Sigmoid colon (tissue), 7 donors: ENCODE results near the gene ZNF714. TPM values are rescaled to one million over a fixed set of nuclear protein-coding genes. Genes with fewer than 3 reads are reported as not detected.

Source experiments
- DNase-seq: peaks from one replicate; pipeline ENCODE4 v3.0.0-alpha.2; 2019
- H3K27ac ChIP-seq, 4 donors: fragments of 200-600 bp; sonication (generic); one replicate each; pipeline ENCODE4 v1.5.1; 2016 to 2019; ENCODE audit warnings: mild to moderate bottlenecking in 1 of 4
- H3K27me3 ChIP-seq, 3 donors: fragments of 200-600 bp; sonication (generic); one replicate each; pipeline ENCODE4 v1.5.1; 2019; ENCODE audit warnings: mild to moderate bottlenecking in 1 of 3
- H3K36me3 ChIP-seq, 4 donors: fragments of 200-600 bp; sonication (generic); one replicate each; pipeline ENCODE4 v1.5.1; 2016 to 2019
- H3K4me1 ChIP-seq, 4 donors: fragments of 200-600 bp; sonication (generic); one replicate each; pipeline ENCODE4 v1.5.1; 2017 to 2019
- H3K4me3 ChIP-seq, 4 donors: fragments of 200-600 bp; sonication (generic); one replicate each; pipeline ENCODE4 v1.5.1; 2017 to 2019; ENCODE audit warnings: mild to moderate bottlenecking in 2 of 4, moderate library complexity in 1 of 4
- H3K9me3 ChIP-seq, 4 donors: fragments of 200-600 bp in 3 of 4; sonication (generic) in 3 of 4; one replicate each; pipeline versions ENCODE4 v1.5.1 to v1.6.1; 2013 to 2019
- EP300 ChIP-seq, 4 donors: sonication (generic); formaldehyde crosslinking; IDR thresholded peaks; one replicate each; pipeline ENCODE4 v1.6.1; 2017; ENCODE audit warnings: antibody characterized with exemption in 4 of 4
- POLR2A ChIP-seq, 2 donors: fragments of 450-650 bp; IDR thresholded peaks; one replicate each; pipeline ENCODE4 v1.6.1; 2016; ENCODE audit warnings: antibody characterized with exemption in 2 of 2, mild to moderate bottlenecking in 2 of 2, moderate library complexity in 2 of 2
- POLR2AphosphoS5 ChIP-seq, 4 donors: sonication (generic); formaldehyde crosslinking; IDR thresholded peaks; one replicate each; pipeline ENCODE4 v1.6.1; 2017; ENCODE audit warnings: antibody characterized with exemption in 4 of 4
- WGBS, 2 donors: extraction: QIAGEN DNeasy Blood & Tissue Kit; methylation state at CpG; one replicate each; pipeline ENCODE4 v1.1.7; 2013; 5-methylcytosine and 5-hydroxymethylcytosine counted together
- intact Hi-C: fragments of 100-400 bp; cut with DNase I; formaldehyde crosslinking; loops from one replicate; pipeline ENCODE4 v1.15.1; 2023
- polyA plus RNA-seq, 3 donors: library from polyadenylated mRNA; stranded (reverse); fragments of 200-250 nt; gene quantifications; one replicate each; pipeline ENCODE4 v1.2.3, GENCODE V29; 2013
- total RNA-seq, 4 donors: library from RNA; depleted of rRNA; stranded (reverse); fragments of >200 nt; gene quantifications; one replicate each; pipeline ENCODE4 v1.1.0, GENCODE V29; 2016
- TF ChIP-seq, protein P1 (sequence below), 4 experiments: fragments of 450-650 bp in 3 of 4; fragments of 200-600 bp in 1 of 4; IDR thresholded peaks; one replicate each; pipeline ENCODE4 v1.5.1; 2016 to 2019; ENCODE audit warnings: antibody characterized with exemption in 4 of 4, mild to moderate bottlenecking in 3 of 4, moderate library complexity in 2 of 4
- donor health status: healthy with polysubstance abuse.
- donor health status: Bipolar disorder and iron deficiency.
- donor health status: healthy.

Gene ZNF714
- total and polyA plus RNA-seq, 7 donors: 0.23 to 6.6 (median 4.6) TPM

DNA sequence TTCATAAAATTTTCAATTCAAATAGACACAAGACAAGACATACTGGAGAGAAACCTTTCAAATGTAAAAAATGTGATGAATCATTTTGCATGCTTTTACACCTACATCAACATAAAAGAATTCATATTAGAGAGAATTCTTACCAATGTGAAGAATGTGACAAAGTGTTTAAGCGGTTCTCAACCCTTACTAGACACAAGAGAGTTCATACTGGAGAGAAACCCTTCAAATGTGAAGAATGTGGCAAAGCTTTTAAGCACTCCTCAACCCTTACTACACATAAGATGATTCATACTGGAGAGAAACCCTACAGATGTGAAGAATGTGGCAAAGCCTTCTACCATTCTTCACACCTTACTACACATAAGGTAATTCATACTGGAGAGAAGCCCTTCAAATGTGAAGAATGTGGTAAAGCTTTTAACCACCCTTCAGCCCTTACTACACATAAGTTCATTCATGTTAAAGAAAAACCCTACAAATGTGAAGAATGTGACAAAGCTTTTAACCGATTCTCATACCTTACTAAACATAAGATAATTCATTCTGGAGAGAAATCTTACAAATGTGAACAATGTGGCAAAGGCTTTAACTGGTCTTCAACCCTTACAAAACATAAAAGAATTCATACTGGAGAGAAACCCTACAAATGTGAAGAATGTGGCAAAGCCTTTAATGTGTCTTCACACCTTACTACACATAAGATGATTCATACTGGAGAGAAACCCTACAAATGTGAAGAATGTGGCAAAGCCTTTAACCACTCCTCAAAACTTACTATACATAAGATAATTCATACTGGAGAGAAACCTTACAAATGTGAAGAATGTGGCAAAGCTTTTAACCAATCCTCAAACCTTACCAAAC lies 35.3 kb downstream of the ZNF714 start:
- WGBS, 2 donors: 92 to 95% methylated on average over 2 of the region's 2 CpGs
- Histone ChIP-seq H3K4me3 (no peak overlapping the region), H3K9me3 (peaks cover 0 to 8% (median 3%) of the 10 kb centered on the region in 4 donors), H3K27ac (no peak overlapping the region), H3K27me3 (no peaks in the 10 kb centered on the region), H3K4me1 (no peaks in the 10 kb centered on the region), H3K36me3 (peaks cover 0 to 30% (median 13%) of the 10 kb centered on the region in 4 donors)
- intact Hi-C loops: no loop called here
- no peak for TF ChIP-seq POLR2AphosphoS5 (IDR thresholded peaks at IDR 0.05)
- TF ChIP-seq EP300 (IDR thresholded peaks at IDR 0.05): no peak
- DNase-seq: no peak

DNA sequence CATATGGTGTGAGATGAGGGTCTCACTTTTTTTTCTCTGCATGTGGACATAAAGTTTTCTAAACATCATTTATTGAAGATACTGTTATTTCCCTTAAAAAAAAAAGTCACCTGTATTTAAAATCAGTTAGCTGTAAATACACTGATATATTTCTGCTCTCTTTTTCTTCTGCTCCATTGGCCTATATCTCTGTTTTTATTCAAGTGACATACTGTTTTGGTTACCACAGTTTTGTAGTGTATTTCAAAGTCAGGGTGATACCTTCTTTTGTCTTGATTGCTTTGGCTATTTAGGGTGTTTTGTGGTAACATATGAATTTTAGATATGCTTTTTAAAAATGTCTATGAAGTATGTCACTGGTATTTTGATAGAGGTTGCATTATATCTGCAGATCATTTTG lies 44.1 kb downstream of the ZNF714 start:
- no peak for DNase-seq
- H3K36me3 ChIP-seq: no peaks in the 10 kb centered on the region
- intact Hi-C loops: no loop called here
- H3K9me3 ChIP-seq: peaks cover 0 to 3% (median 0%) of the 10 kb centered on the region in 4 donors
- H3K27ac ChIP-seq: no peak overlapping the region
- no peaks in the 10 kb centered on the region for H3K27me3 ChIP-seq
- no peaks in the 10 kb centered on the region for H3K4me1 ChIP-seq
- no peak for TF ChIP-seq EP300 (IDR thresholded peaks at IDR 0.05)
- TF ChIP-seq, protein P1, sequence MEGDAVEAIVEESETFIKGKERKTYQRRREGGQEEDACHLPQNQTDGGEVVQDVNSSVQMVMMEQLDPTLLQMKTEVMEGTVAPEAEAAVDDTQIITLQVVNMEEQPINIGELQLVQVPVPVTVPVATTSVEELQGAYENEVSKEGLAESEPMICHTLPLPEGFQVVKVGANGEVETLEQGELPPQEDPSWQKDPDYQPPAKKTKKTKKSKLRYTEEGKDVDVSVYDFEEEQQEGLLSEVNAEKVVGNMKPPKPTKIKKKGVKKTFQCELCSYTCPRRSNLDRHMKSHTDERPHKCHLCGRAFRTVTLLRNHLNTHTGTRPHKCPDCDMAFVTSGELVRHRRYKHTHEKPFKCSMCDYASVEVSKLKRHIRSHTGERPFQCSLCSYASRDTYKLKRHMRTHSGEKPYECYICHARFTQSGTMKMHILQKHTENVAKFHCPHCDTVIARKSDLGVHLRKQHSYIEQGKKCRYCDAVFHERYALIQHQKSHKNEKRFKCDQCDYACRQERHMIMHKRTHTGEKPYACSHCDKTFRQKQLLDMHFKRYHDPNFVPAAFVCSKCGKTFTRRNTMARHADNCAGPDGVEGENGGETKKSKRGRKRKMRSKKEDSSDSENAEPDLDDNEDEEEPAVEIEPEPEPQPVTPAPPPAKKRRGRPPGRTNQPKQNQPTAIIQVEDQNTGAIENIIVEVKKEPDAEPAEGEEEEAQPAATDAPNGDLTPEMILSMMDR (IDR thresholded peaks at IDR 0.05): no peak
- no peak for TF ChIP-seq POLR2AphosphoS5 (IDR thresholded peaks at IDR 0.05)
- no peak for TF ChIP-seq POLR2A (IDR thresholded peaks at IDR 0.05)
- H3K4me3 ChIP-seq: no peak overlapping the region

DNA sequence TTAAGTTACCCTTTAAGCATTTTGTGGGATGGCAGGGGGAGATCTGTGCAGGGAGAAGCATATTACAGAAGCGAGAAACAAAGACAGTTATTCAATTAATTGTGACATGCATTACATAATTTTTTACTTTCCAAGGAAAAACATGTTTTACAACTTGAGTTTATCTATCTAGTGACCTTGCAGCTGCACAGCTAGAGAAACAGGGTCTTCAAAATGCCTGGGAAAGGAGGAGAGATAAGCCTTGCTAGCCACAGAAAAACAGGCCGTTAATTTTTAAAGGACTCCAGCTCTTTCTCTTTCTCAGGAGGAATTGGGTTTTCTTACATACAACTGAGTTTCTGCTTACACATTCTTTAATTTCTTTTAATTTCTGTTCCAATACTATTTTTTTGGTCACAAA lies 45.0 kb downstream of the ZNF714 start:
- Histone ChIP-seq H3K9me3 (peaks cover 0 to 3% (median 0%) of the 10 kb centered on the region in 4 donors), H3K4me3 (no peak overlapping the region), H3K27me3 (no peaks in the 10 kb centered on the region), H3K36me3 (no peaks in the 10 kb centered on the region), H3K27ac (no peak overlapping the region), H3K4me1 (no peaks in the 10 kb centered on the region)
- TF ChIP-seq, protein P1 (IDR thresholded peaks at IDR 0.05): no peak
- TF ChIP-seq POLR2AphosphoS5 (IDR thresholded peaks at IDR 0.05): no peak
- TF ChIP-seq POLR2A (IDR thresholded peaks at IDR 0.05): no peak
- no peak for TF ChIP-seq EP300 (IDR thresholded peaks at IDR 0.05)
- WGBS, 2 donors: 29 to 58% methylated on average over 2 of the region's 2 CpGs
- no peak for DNase-seq
- intact Hi-C loops: no loop called here

DNA sequence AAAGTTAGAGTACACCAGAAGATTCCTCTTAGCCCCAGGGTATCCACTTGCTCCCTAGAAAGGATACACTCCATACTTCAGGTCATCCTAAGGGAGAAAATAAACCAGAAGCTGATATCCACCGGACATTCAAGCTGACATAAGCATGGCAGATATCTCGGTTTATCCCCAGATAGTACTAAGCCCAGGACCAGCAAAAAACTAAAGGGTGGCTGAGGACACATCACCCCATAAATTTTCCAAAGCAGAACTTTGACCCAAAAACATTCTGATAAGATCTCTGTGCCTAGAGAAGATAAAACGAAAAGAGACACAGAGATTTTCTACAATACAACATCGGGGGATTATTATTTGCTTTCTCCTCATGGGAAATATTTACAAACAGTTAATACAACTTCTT lies 45.9 kb downstream of the ZNF714 start:
- intact Hi-C loops: no loop called here
- WGBS, 2 donors: 45 to 62% methylated on average over 4 of the region's 4 CpGs
- no peak for DNase-seq

More for the DNA sequence above, 45.9 kb downstream of the ZNF714 start:
- Histone ChIP-seq H3K4me3 (no peak overlapping the region), H3K27me3 (no peaks in the 10 kb centered on the region), H3K27ac (no peak overlapping the region), H3K9me3 (no peaks in the 10 kb centered on the region), H3K4me1 (no peaks in the 10 kb centered on the region), H3K36me3 (no peaks in the 10 kb centered on the region)
- no peak for TF ChIP-seq EP300 (IDR thresholded peaks at IDR 0.05)
- TF ChIP-seq, protein P1 (IDR thresholded peaks at IDR 0.05): no peak
